Measurements from ENCODE around the gene PTEN. TPM values are rescaled to one million over a fixed set of nuclear protein-coding genes. Genes with fewer than 3 reads are reported as not detected.
"Not testable (repeated sequence)": the region's sequence is repeated elsewhere in the genome, so short reads cannot be mapped to it uniquely, and the experiment has no call there.

Gene PTEN
- total RNA-seq, 2 donors from 2014 or later: 49.8 to 75.3 TPM

- Mint-ChIP-seq H3K4me1 (ENCODE audit: low read depth in 2 of 2) (no peaks in the 10 kb centered on the region), H3K4me3 (no peak overlapping the region), H3K36me3 (no peaks in the 10 kb centered on the region), H3K27me3 (peaks cover 0 to 4% of the 10 kb centered on the region in 2 donors), H3K9me3 (no peaks in the 10 kb centered on the region), H3K27ac (no peak overlapping the region)
- no peak for DNase-seq (ENCODE audit: low spot score)
- ATAC-seq: no peak
Observed at GRCh38 chr10:87837445-87837844, 26.0 kb upstream of the PTEN start.

GRCh38 chr10:87838650-87839049, 24.8 kb upstream of the PTEN start:
- Mint-ChIP-seq H3K27ac (no peak overlapping the region), H3K27me3 (peaks cover 0 to 4% of the 10 kb centered on the region in 2 donors), H3K4me3 (no peak overlapping the region), H3K36me3 (no peaks in the 10 kb centered on the region), H3K9me3 (no peaks in the 10 kb centered on the region), H3K4me1 (ENCODE audit: low read depth in 2 of 2) (no peaks in the 10 kb centered on the region)
- ATAC-seq (no peak), DNase-seq (ENCODE audit: low spot score) (no peak)

- Mint-ChIP-seq H3K4me3 (no peak overlapping the region), H3K27ac (no peak overlapping the region), H3K27me3 (peaks cover 0 to 2% of the 10 kb centered on the region in 2 donors), H3K9me3 (no peaks in the 10 kb centered on the region), H3K36me3 (no peaks in the 10 kb centered on the region), H3K4me1 (ENCODE audit: low read depth in 2 of 2) (no peaks in the 10 kb centered on the region)
- no peak for DNase-seq (ENCODE audit: low spot score)
- ATAC-seq: no peak
Observed at GRCh38 chr10:87841186-87841585, 22.2 kb upstream of the PTEN start.

DNA sequence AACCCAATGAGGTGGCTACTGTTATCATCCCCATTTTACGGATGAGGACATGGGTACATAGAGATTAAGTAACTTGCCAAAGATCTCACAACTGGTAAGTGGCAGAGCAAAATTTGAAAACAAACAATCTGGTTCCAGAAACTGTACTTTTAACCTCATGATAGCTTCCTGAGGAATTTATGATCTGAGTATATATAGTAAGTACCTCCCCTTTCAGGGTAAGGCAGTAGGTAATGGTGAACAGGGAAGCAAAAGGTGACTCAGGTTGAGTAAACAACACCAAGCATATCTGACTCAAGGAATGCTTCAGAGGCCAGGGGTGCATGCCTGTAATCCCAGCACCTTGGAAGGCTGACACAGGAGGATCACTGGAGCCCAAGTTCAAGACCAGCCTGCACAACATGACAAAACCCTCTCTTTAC, 21.2 kb upstream of the PTEN start:
- DNase-seq (ENCODE audit: low spot score): no peak
- Mint-ChIP-seq H3K4me3 (no peak overlapping the region), H3K36me3 (no peaks in the 10 kb centered on the region), H3K4me1 (ENCODE audit: low read depth in 2 of 2) (no peaks in the 10 kb centered on the region), H3K9me3 (no peaks in the 10 kb centered on the region), H3K27me3 (no peaks in the 10 kb centered on the region), H3K27ac (no peak overlapping the region)
- ATAC-seq: no peak

DNA sequence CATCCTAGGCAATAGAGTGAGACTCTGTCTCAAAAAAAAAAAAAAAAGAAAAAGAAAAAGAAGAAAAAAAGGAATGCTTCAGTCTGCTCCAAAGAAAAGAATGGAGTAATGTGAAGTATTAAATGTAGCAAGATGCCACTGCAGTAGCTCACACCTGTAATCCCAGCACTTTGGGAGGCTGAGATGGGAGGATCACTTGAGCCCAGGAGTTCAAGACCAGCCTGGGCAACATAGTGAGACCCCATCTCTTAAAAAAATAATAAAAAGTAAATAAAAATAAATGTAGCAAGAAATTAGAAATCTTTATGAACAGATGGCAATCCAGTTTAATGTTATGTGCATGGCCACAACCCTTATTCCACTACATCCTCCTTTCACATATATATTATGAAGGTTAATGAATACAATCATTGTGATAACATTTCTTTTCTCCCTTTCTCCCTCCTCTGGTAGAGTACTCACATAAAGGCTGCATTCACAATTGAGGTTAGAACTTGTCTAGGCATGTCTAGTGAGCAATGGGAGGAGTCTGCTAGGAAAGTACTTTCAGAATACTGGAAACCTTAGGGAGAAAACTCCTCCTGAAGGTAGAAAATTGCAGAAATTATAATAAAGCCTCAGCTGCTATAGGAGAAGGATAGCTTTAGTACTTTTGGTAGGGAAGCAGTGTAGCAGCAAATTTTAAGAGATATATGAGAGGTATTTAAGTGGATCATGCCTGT, 20.5 kb upstream of the PTEN start:
- Mint-ChIP-seq H3K9me3 (no peaks in the 10 kb centered on the region), H3K27me3 (no peaks in the 10 kb centered on the region), H3K27ac (no peak overlapping the region), H3K4me1 (ENCODE audit: low read depth in 2 of 2) (no peaks in the 10 kb centered on the region), H3K4me3 (no peak overlapping the region), H3K36me3 (no peaks in the 10 kb centered on the region)
- ATAC-seq (no peak), DNase-seq (ENCODE audit: low spot score) (no peak)

DNA sequence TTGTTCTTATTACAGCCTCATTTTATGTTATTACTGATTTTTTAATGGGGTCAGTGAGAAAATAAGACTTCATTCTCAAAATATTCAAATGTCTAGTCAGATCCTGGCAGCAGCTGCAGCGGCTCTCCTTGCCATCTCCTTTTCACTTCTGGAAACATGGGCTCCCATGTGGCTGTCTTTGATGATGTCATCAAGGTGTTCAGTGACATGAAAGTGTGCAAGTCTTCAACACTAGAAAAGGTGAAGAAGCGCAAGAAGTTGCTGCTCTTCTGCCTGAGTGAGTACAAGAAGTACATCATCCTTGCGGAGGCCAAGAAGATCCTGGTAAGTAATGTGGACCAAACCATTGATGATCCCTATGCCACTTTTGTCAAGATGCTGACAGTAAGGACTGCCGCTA, 19.7 kb upstream of the PTEN start:
- Mint-ChIP-seq H3K9me3 (no peaks in the 10 kb centered on the region), H3K4me3 (no peak overlapping the region), H3K4me1 (ENCODE audit: low read depth in 2 of 2) (no peaks in the 10 kb centered on the region), H3K27ac (no peak overlapping the region), H3K36me3 (no peaks in the 10 kb centered on the region), H3K27me3 (no peaks in the 10 kb centered on the region)
- DNase-seq (ENCODE audit: low spot score) (no peak), ATAC-seq (no peak)

- DNase-seq (ENCODE audit: low spot score): no peak
- H3K4me3 Mint-ChIP-seq: no peak overlapping the region
- H3K4me1 Mint-ChIP-seq (ENCODE audit: low read depth in 2 of 2): no peaks in the 10 kb centered on the region
- ATAC-seq: no peak
- no peaks in the 10 kb centered on the region for H3K36me3 Mint-ChIP-seq
- no peak overlapping the region for H3K27ac Mint-ChIP-seq
- H3K27me3 Mint-ChIP-seq: no peaks in the 10 kb centered on the region
- no peaks in the 10 kb centered on the region for H3K9me3 Mint-ChIP-seq
Observed at GRCh38 chr10:87844837-87845623, 18.4 kb upstream of the PTEN start.

DNA sequence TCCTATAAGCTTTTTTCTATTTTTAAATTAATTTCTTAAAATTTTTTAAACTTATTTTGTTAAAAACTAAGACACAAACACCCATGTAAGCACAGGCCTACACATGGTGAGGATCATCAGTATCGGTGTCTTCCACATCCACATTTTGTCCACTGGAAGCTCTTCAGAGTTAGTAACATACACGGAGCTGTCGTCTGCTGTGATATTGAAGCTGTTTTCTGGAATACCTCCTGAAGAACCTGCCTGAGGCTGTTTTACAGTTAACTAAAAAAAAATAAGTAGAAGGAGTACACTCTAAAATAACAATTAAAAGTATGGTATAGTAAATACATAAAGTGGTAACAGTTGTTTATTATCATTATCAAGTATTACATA, 17.8 kb upstream of the PTEN start:
- Mint-ChIP-seq H3K9me3 (no peaks in the 10 kb centered on the region), H3K36me3 (no peaks in the 10 kb centered on the region), H3K4me3 (no peak overlapping the region), H3K27ac (no peak overlapping the region), H3K27me3 (no peaks in the 10 kb centered on the region), H3K4me1 (ENCODE audit: low read depth in 2 of 2) (no peaks in the 10 kb centered on the region)
- ATAC-seq (no peak), DNase-seq (ENCODE audit: low spot score) (no peak)

- DNase-seq (ENCODE audit: low spot score) (no peak), ATAC-seq (no peak)
- H3K27me3 Mint-ChIP-seq: no peaks in the 10 kb centered on the region
- H3K4me3 Mint-ChIP-seq: no peak overlapping the region
- H3K9me3 Mint-ChIP-seq: no peaks in the 10 kb centered on the region
- H3K27ac Mint-ChIP-seq: no peak overlapping the region
- no peaks in the 10 kb centered on the region for H3K36me3 Mint-ChIP-seq
- H3K4me1 Mint-ChIP-seq (ENCODE audit: low read depth in 2 of 2): peaks cover 2% of the 10 kb centered on the region in 2 donors
Observed at GRCh38 chr10:87846023-87846422, 17.4 kb upstream of the PTEN start.

DNA sequence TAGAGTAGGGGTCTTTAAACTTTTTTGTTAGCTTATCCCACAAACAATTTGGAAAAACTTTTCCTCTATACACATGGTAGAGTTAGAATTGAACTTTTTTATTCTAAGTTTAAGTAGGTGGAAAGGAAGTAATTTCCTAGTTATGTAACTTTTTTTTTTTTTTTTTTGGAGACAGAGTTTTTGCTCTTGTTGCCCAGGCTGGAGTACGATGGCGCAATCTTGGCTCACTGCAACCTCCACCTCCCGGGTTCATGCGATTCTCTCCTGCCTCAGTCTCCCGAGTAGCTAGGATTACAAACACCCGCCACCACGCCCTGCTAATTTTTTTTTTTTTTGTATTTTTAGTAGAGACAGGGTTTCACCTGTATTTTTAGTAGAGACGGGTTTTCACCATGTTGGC, 16.7 kb upstream of the PTEN start:
- H3K4me1 Mint-ChIP-seq (ENCODE audit: low read depth in 2 of 2); H3K27me3 Mint-ChIP-seq; H3K36me3 Mint-ChIP-seq; DNase-seq (ENCODE audit: low spot score); H3K27ac Mint-ChIP-seq; H3K9me3 Mint-ChIP-seq; H3K4me3 Mint-ChIP-seq; ATAC-seq: not testable (repeated sequence)

DNA sequence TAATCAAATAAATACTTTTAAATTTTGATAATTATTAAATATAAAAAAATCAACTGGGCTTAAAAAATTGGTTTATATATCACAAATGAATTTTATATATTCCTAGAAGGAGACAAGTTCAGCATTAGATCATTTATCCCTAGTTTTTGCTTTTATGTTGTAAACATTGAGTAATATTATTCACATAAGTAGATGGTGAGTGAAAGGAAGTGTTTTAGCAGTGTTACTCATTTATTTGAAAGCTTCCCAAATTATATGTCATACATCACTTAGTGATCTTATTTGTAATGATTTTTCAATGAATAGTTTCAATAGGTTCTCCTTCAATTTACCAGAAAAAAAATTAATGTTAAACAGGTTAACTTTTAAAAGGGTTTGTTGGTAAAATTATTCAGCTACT, 15.9 kb upstream of the PTEN start:
- Mint-ChIP-seq H3K27me3 (no peaks in the 10 kb centered on the region), H3K27ac (no peak overlapping the region), H3K9me3 (no peaks in the 10 kb centered on the region), H3K36me3 (no peaks in the 10 kb centered on the region), H3K4me3 (no peak overlapping the region), H3K4me1 (ENCODE audit: low read depth in 2 of 2) (peaks cover 5 to 6% of the 10 kb centered on the region in 2 donors)
- no peak for ATAC-seq
- no peak for DNase-seq (ENCODE audit: low spot score)

- Mint-ChIP-seq H3K36me3 (no peaks in the 10 kb centered on the region), H3K4me3 (no peak overlapping the region), H3K27ac (no peak overlapping the region), H3K27me3 (no peaks in the 10 kb centered on the region), H3K9me3 (no peaks in the 10 kb centered on the region), H3K4me1 (ENCODE audit: low read depth in 2 of 2) (peaks cover 5 to 6% of the 10 kb centered on the region in 2 donors)
- ATAC-seq (no peak), DNase-seq (ENCODE audit: low spot score) (no peak)
Observed at GRCh38 chr10:87849001-87849400, 14.4 kb upstream of the PTEN start.

DNA sequence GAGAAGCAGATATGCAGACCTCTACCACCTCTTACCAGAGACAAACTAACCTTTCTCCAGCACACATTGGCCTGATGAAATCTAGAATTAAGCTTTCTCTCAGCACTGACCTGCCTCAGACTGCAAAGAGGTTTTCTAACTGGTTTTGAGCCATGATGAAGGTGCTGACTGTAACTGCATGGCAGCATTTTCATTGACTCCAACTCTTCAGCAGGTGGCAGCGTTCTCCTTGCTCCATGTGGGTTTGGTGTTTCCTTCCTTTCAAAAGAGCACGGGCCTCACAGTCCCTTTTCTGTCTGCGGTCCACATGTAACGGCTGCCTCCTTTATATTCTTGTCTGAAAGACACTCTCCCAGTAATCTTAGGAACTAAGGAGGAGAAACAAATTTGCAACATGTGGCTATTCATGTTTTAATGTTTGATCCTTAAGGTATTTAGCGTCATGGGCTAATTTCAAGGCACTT, 12.7 kb upstream of the PTEN start:
- Mint-ChIP-seq H3K27me3 (no peaks in the 10 kb centered on the region), H3K9me3 (no peaks in the 10 kb centered on the region), H3K27ac (no peak overlapping the region), H3K4me1 (ENCODE audit: low read depth in 2 of 2) (peaks cover 8 to 11% of the 10 kb centered on the region in 2 donors), H3K4me3 (no peak overlapping the region), H3K36me3 (no peaks in the 10 kb centered on the region)
- ATAC-seq: peak; percentile 56 to 78
- DNase-seq (ENCODE audit: low spot score): peak; percentile 70

- Mint-ChIP-seq H3K4me3 (no peak overlapping the region), H3K9me3 (no peaks in the 10 kb centered on the region), H3K27ac (no peak overlapping the region), H3K27me3 (no peaks in the 10 kb centered on the region), H3K4me1 (ENCODE audit: low read depth in 2 of 2) (peaks cover 9 to 13% of the 10 kb centered on the region in 2 donors), H3K36me3 (no peaks in the 10 kb centered on the region)
- ATAC-seq: no peak
- DNase-seq (ENCODE audit: low spot score): no peak
Observed at GRCh38 chr10:87852089-87852488, 11.3 kb upstream of the PTEN start.

Data from natural killer cell treated with Interleukin-12 subunit alpha and Interleukin-12 subunit beta and Interleukin-15 and Interleukin-18, amount 100 ng/mL, for 72 hours (primary cell).